RPMI7951 (cell line): ENCODE results near the gene TRIM2. TPM values are rescaled to one million over a fixed set of nuclear protein-coding genes. Genes with fewer than 3 reads are reported as not detected.

Experiments used
- DNase-seq: peaks from one replicate; pipeline ENCODE4 v3.0.0-alpha.2; 2012; ENCODE audit warnings: low read depth
- total RNA-seq: library from RNA; depleted of rRNA; stranded (reverse); fragments of >200 nt; shearing (Covaris generic); gene quantifications from 2 replicates; pipeline ENCODE4 v1.2.3, GENCODE V29; 2014

Gene TRIM2
- total RNA-seq, 1 experiment from 2014 or later: 34.7 TPM

DNA sequence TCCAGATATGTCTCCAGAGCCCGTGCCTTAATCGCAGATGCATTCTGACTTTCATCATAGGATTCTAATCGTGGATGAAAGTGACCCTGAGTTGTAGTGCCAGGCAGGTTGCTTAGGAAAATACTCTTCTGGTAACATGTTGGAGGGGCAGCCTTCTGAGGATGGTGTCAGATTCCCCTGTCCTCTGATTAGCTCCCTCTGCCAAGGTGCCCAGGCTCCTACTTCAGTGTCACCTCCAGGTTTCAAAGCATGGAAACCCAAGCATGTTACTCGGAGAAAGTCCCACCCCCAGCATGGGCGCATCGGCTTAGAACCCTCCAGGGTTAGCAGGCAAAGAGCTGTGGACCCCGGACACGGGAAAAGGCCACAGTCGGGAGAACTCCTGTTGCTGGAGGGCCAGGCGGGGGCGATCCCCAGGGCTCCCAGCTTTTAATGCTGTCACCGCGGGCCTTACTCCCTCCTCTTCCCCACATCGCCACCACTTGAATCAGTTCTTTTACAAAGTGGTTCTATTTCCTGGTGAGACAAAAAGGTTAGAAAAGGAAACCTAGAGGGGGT lies 44.5 kb downstream of the TRIM2 start:
- no peak for DNase-seq

GRCh38 chr4:153249199-153250041 lies 45.2 kb downstream of the TRIM2 start:
- peak; percentile 80 for DNase-seq

GRCh38 chr4:153252122-153252521 lies 47.9 kb downstream of the TRIM2 start:
- no peak for DNase-seq

- no peak for DNase-seq
Measured at GRCh38 chr4:153255233-153255632, 51.0 kb downstream of the TRIM2 start.

DNA sequence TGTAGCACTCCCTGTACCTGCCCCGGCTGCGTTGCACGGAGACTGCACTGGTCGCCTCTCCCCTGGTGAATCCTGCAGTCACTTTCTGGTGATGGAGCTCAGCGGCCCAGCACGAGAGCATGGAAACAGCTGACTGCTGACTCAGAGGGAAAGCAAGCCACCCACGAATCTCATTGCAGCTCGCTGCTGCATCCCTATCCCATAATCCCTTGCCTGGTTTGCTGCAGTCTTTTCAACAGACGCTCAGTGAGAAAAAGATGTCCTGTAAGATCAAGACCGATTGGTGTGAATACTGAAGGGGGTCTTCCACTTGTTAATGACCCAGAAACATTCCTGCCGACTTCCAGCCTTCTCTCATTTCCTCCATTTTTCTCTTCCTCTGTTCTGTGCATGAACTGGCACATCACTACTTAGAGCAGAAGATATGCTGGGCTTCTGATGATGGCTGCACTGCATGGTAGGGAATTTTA lies 52.9 kb downstream of the TRIM2 start:
- DNase-seq: peak; percentile 67

- no peak for DNase-seq
Measured at GRCh38 chr4:153257991-153258390, 53.7 kb downstream of the TRIM2 start.

GRCh38 chr4:153258750-153259149 lies 54.5 kb downstream of the TRIM2 start:
- DNase-seq: no peak

GRCh38 chr4:153259661-153260060 lies 55.4 kb downstream of the TRIM2 start:
- DNase-seq: no peak

GRCh38 chr4:153260132-153260531 lies 55.9 kb downstream of the TRIM2 start:
- DNase-seq: no peak

- peak; percentile 53 for DNase-seq
Measured at GRCh38 chr4:153260553-153261300, 56.5 kb downstream of the TRIM2 start.

DNA sequence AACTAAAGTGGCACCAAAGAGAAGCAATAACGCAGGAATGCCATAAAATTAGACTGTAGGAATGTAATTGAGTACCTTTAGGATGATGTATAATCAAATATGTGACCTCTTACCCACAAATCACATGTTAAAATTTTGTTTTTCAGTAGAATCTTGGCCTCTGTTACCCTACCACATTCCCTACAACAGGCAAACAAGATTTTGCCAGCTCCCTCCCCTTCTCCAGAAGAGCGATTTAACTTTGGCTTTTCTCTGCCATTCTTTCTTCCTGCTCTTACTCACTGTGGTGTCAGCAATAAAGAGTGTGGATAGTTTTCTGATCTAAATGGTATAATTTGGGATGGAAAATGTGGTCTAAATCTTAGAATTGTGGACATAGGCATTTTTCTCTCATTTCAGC lies 57.2 kb downstream of the TRIM2 start:
- no peak for DNase-seq

GRCh38 chr4:153261914-153262313 lies 57.7 kb downstream of the TRIM2 start:
- no peak for DNase-seq

- DNase-seq: peak; percentile 8
Measured at GRCh38 chr4:153265306-153266047, 61.2 kb downstream of the TRIM2 start.

DNA sequence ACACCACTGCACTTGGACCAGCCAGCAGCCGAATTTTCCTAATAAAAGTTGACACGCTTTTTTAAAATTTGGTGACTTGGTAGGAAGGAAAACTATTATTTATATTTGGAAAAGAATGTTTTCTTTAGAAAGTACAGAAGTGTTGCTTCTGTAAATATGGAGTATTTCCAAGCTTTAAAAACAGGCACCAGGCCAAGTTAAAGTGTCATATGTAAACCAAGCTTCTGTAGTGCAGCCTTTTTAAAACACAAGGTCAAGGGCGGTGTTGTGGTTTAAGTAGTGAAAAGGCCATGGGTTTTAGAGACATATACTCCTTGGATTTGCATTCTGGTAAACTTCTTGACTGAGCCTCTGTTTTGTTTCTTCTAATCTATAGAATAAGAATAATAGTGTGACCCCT lies 62.7 kb downstream of the TRIM2 start:
- DNase-seq: peak; percentile 11

- DNase-seq: no peak
Measured at GRCh38 chr4:153267890-153268289, 63.6 kb downstream of the TRIM2 start.

GRCh38 chr4:153268295-153268694 lies 64.1 kb downstream of the TRIM2 start:
- no peak for DNase-seq

DNA sequence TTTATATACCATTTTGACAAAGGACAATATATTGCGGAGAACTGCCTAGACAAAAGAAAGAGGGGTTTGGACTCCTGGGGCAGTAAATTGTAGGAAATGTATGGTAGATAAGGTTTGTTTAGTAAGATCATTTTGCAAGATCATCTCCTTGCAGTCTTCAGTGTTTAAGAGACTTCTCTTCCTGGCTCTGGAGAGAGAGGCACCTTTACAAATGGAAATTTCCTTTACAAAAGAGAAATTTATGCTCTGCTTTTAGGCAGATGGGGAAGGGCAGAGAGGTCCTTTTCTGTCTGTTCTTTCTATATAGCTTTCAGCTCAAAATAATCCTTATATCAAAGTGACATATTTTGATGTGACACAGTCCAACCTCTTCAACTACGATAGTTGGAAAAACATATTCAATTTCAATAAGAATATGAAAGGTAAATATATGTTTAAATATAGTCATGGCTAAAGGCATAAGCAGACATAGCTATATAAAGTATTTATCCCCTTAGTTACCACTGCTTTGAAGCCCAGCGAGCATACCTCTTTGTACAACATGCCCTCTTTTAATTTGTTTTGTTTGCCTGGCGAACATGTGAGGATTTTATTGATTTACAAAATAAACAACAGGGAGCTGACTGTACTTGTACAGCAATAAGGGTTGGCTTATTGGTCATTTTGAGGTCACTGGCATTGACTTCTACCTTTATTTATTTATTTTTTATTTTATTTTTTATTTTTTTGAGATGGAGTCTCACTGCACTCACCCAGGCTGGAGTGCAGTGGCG lies 65.2 kb downstream of the TRIM2 start:
- no peak for DNase-seq

GRCh38 chr4:153270361-153270760 lies 66.1 kb downstream of the TRIM2 start:
- no peak for DNase-seq

GRCh38 chr4:153271820-153272219 lies 67.6 kb downstream of the TRIM2 start:
- no peak for DNase-seq

DNA sequence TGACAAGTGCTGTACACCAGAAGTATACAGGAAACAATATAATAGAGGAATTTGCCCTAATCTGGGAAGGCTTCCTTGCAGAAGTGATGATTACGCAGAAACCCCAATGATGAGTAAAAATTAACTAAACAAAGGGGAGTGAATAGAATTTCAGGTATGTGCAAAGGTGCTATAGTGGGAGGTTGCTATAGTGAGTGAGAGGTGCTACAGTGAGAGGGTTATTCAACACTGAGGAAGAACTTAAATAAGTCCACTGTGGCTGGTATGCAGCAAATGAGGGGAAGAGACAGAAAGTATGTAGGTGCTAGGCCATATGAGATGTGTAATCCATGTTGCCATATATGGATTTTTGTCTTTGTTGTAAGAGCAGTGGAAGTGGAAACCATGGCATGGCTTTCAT lies 69.5 kb downstream of the TRIM2 start:
- no peak for DNase-seq

DNA sequence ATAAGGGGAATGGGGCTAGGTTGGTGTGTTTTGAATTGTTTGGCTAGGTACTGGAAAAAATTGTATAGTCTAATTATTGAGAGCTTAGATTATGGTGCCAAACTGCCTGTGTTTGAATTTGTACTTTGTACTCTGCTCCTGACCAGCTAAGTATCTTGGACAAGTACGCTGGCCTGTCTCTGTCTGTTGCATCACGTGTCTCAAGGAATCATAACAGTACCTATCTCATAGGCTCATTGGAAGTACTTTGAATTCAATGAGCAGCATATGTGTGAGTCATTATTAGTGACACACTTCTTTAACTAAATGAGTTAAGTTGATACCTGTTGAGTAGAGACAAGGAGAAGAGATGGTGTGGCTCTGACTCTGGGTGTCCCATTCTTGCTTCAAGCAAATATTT lies 70.7 kb downstream of the TRIM2 start:
- no peak for DNase-seq
